HEK293 (cell line): ENCODE measurements around the gene DNAJC11.

Experiments
- CTCF ChIA-PET: fragments of 350-600 bp; formaldehyde crosslinking; extraction: SDS; loops from one replicate; lab custom pipeline; 2021; ENCODE audit warnings: antibody characterized with exemption; lab: Yijun Ruan, JAX
- POLR2A ChIA-PET: fragments of 300-600 bp; formaldehyde crosslinking; extraction: SDS; loops from one replicate; lab custom pipeline; 2020; ENCODE audit warnings: antibody characterized with exemption, inconsistent platforms; lab: Yijun Ruan, JAX
- H3K27ac ChIP-seq: fragments of 200-500 bp; sonication (Bioruptor generic); 2 replicates; pipeline ENCODE4 v1.5.1; 2014; ENCODE audit warnings: low read depth, low read length, control low read depth, inconsistent platforms; ENCODE audit errors: extremely low read depth
- H3K36me3 ChIP-seq, 2 experiments: fragments of 200-500 bp in 1 of 2; sonication (Bioruptor generic) in 1 of 2; 1 replicate in 1 of 2; 2 replicates in 1 of 2; pipeline ENCODE4 v1.5.1; 2014 to 2017; ENCODE audit warnings: inconsistent platforms in 2 of 2, low read length in 2 of 2; ENCODE audit not compliant: control insufficient read depth in 2 of 2, insufficient read depth in 1 of 2
- H3K4me1 ChIP-seq: fragments of 200-500 bp; sonication (Bioruptor generic); 2 replicates; pipeline ENCODE4 v1.5.1; 2014; ENCODE audit warnings: mild to moderate bottlenecking, low read length, inconsistent platforms; ENCODE audit not compliant: control insufficient read depth, insufficient read depth
- H3K4me3 ChIP-seq: 2 replicates; pipeline ENCODE4 v1.5.1; 2011; ENCODE audit warnings: low read depth, mild to moderate bottlenecking, control low read depth, low read length, moderate library complexity
- H3K9me3 ChIP-seq: fragments of 200-500 bp; sonication (Bioruptor generic); 2 replicates; pipeline ENCODE4 v1.5.1; 2014; ENCODE audit warnings: low read depth, low read length, inconsistent platforms; ENCODE audit not compliant: control insufficient read depth, insufficient read depth
- AEBP2 ChIP-seq: fragments of 450-650 bp; formaldehyde crosslinking; IDR thresholded peaks from 2 replicates; pipeline ENCODE4 v1.5.1; 2016; ENCODE audit warnings: missing biosample characterization, missing genetic modification characterization, borderline replicate concordance
- BCL11A ChIP-seq: fragments of 450-650 bp; formaldehyde crosslinking; IDR thresholded peaks from 2 replicates; pipeline ENCODE4 v1.5.1; 2016; ENCODE audit warnings: low read depth, missing biosample characterization, missing genetic modification characterization
- HOXA7 ChIP-seq: sonication (generic); formaldehyde crosslinking; IDR thresholded peaks from 2 replicates; pipeline ENCODE4 v1.8.1; 2022; ENCODE audit warnings: missing genetic modification reagents, borderline replicate concordance
- KLF1 ChIP-seq: fragments of 450-650 bp; formaldehyde crosslinking; IDR thresholded peaks from 2 replicates; pipeline ENCODE4 v1.5.1; 2016; ENCODE audit warnings: missing biosample characterization, missing genetic modification characterization
- KLF7 ChIP-seq: fragments of 450-650 bp; formaldehyde crosslinking; IDR thresholded peaks from 2 replicates; pipeline ENCODE4 v1.5.1; 2016; ENCODE audit warnings: missing biosample characterization, missing genetic modification characterization, borderline replicate concordance
- REPIN1 ChIP-seq: fragments of 450-650 bp; formaldehyde crosslinking; IDR thresholded peaks from 2 replicates; pipeline ENCODE4 v1.5.1; 2017; ENCODE audit warnings: missing biosample characterization, missing genetic modification characterization, low read depth
- ZBTB20 ChIP-seq: fragments of 450-650 bp; formaldehyde crosslinking; IDR thresholded peaks from 2 replicates; pipeline ENCODE4 v1.5.1; 2016; ENCODE audit warnings: missing biosample characterization, missing genetic modification characterization
- ZBTB44 ChIP-seq: fragments of 450-650 bp; IDR thresholded peaks from 2 replicates; pipeline ENCODE4 v1.5.1; 2018; ENCODE audit warnings: missing biosample characterization, mild to moderate bottlenecking, missing genetic modification characterization
- ZEB2 ChIP-seq: fragments of 450-650 bp; formaldehyde crosslinking; IDR thresholded peaks from 2 replicates; pipeline ENCODE4 v1.5.1; 2016; ENCODE audit warnings: missing biosample characterization, missing genetic modification characterization
- ZNF114 ChIP-seq: fragments of 450-650 bp; formaldehyde crosslinking; IDR thresholded peaks from 2 replicates; pipeline ENCODE4 v1.5.0; 2017; ENCODE audit warnings: missing biosample characterization, missing genetic modification characterization
- ZNF146 ChIP-seq: fragments of 450-650 bp; formaldehyde crosslinking; IDR thresholded peaks from 2 replicates; pipeline ENCODE4 v1.5.1; 2016; ENCODE audit warnings: missing biosample characterization, missing genetic modification characterization
- ZNF169 ChIP-seq: fragments of 450-650 bp; formaldehyde crosslinking; IDR thresholded peaks from 2 replicates; pipeline ENCODE4 v1.5.1; 2016; ENCODE audit warnings: missing biosample characterization, missing genetic modification characterization
- ZNF221 ChIP-seq: fragments of 450-650 bp; formaldehyde crosslinking; IDR thresholded peaks from 2 replicates; pipeline ENCODE4 v1.5.1; 2017; ENCODE audit warnings: missing biosample characterization, missing genetic modification characterization, borderline replicate concordance
- ZNF24 ChIP-seq: fragments of 450-650 bp; formaldehyde crosslinking; IDR thresholded peaks from 2 replicates; pipeline ENCODE4 v1.5.1; 2016; ENCODE audit warnings: missing biosample characterization, missing genetic modification characterization
- ZNF292 ChIP-seq: fragments of 450-650 bp; formaldehyde crosslinking; IDR thresholded peaks from 2 replicates; pipeline ENCODE4 v1.5.1; 2016; ENCODE audit warnings: low read depth, missing biosample characterization, missing genetic modification characterization, borderline replicate concordance
- ZNF311 ChIP-seq: fragments of 450-650 bp; formaldehyde crosslinking; IDR thresholded peaks from 2 replicates; pipeline ENCODE4 v1.5.1; 2017; ENCODE audit warnings: missing biosample characterization, missing genetic modification characterization, borderline replicate concordance
- ZNF341 ChIP-seq: fragments of 450-650 bp; formaldehyde crosslinking; IDR thresholded peaks from 2 replicates; pipeline ENCODE4; 2016; ENCODE audit warnings: low read depth, missing biosample characterization, missing genetic modification characterization
- ZNF391 ChIP-seq: fragments of 450-650 bp; formaldehyde crosslinking; IDR thresholded peaks from 2 replicates; pipeline ENCODE4 v1.5.1; 2016; ENCODE audit warnings: low read depth, missing biosample characterization, missing genetic modification characterization, borderline replicate concordance
- ZNF416 ChIP-seq: fragments of 450-650 bp; formaldehyde crosslinking; IDR thresholded peaks from 2 replicates; pipeline ENCODE4 v1.5.1; 2016; ENCODE audit warnings: missing biosample characterization, missing genetic modification characterization
- ZNF423 ChIP-seq: fragments of 450-650 bp; formaldehyde crosslinking; IDR thresholded peaks from 2 replicates; pipeline ENCODE4 v1.5.1; 2016; ENCODE audit warnings: missing biosample characterization, missing genetic modification characterization
- ZNF529 ChIP-seq: fragments of 450-650 bp; formaldehyde crosslinking; IDR thresholded peaks from 2 replicates; pipeline ENCODE4 v1.5.1; 2017; ENCODE audit warnings: missing genetic modification characterization, missing biosample characterization; ENCODE audit not compliant: insufficient replicate concordance
- ZNF544 ChIP-seq: fragments of 450-650 bp; formaldehyde crosslinking; IDR thresholded peaks from 2 replicates; pipeline ENCODE4 v1.5.0; 2017; ENCODE audit warnings: missing biosample characterization, missing genetic modification characterization
- ZNF596 ChIP-seq: fragments of 450-650 bp; IDR thresholded peaks from 2 replicates; pipeline ENCODE4 v1.5.0; 2018; ENCODE audit warnings: missing biosample characterization, mild to moderate bottlenecking, missing genetic modification characterization, moderate library complexity
- ZNF626 ChIP-seq: fragments of 450-650 bp; sonication (Bioruptor Pico); formaldehyde crosslinking; IDR thresholded peaks from 2 replicates; pipeline ENCODE4 v1.5.1; 2018; ENCODE audit warnings: missing biosample characterization, missing genetic modification characterization, inconsistent platforms
- ZNF785 ChIP-seq: fragments of 450-650 bp; formaldehyde crosslinking; IDR thresholded peaks from 2 replicates; pipeline ENCODE4 v1.5.1; 2016; ENCODE audit warnings: missing biosample characterization, missing genetic modification characterization
- ZSCAN30 ChIP-seq: fragments of 450-650 bp; IDR thresholded peaks from 2 replicates; pipeline ENCODE4 v1.5.1; 2018; ENCODE audit warnings: missing biosample characterization, mild to moderate bottlenecking, missing genetic modification characterization, moderate library complexity
- ZXDB ChIP-seq: fragments of 450-650 bp; formaldehyde crosslinking; IDR thresholded peaks from 2 replicates; pipeline ENCODE4 v1.5.1; 2016; ENCODE audit warnings: missing biosample characterization, missing genetic modification characterization
- TF ChIP-seq, protein P1 (sequence below): fragments of 450-650 bp; formaldehyde crosslinking; IDR thresholded peaks from 2 replicates; pipeline ENCODE4 v1.5.1; 2016; ENCODE audit warnings: missing biosample characterization, missing genetic modification characterization
- TF ChIP-seq, protein P2 (sequence below): fragments of 450-650 bp; formaldehyde crosslinking; IDR thresholded peaks from 2 replicates; pipeline ENCODE4 v1.5.1; 2016; ENCODE audit warnings: missing biosample characterization, missing genetic modification characterization, low read depth
- TF ChIP-seq, protein P3 (sequence below): fragments of 450-650 bp; formaldehyde crosslinking; IDR thresholded peaks from 2 replicates; pipeline ENCODE4 v1.5.1; 2016; ENCODE audit warnings: missing biosample characterization, missing genetic modification characterization

Gene DNAJC11

DNA sequence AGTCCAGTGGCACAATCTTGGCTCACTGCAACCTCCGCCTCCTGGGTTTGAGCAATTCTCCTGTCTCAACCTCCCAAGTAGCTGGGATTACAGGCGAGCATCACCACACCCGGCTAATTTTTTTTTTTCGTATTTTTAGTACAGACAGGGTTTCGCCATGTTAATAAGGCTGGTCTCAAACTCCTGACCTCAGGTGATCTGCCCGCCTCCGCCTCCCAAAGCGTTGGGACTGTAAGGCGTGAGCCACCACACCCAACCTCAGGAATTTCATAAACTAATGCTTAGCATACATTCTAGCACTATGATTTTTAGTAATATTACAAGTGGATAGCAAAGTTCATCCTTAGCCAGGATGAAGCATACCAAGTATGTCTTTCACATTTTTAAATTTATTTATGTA is 8.7 kb downstream of the DNAJC11 start (continued):
- TF ChIP-seq HOXA7 (CRISPR knock-in tag) (no peak), ZNF416 (tag by site-specific recombination) (no peak), ZNF311 (tag by site-specific recombination) (no peak), ZEB2 (tag by site-specific recombination) (no peak), ZNF221 (no peak), ZXDB (tag by site-specific recombination) (no peak)
- TF ChIP-seq, all 188 proteins: peak for 0

- H3K36me3 ChIP-seq = peaks cover 0 to 9% of the 10 kb centered on the region in 2 experiments; a peak in 2 of 3 replicates
- ChIA-PET POLR2A (no interaction called here), CTCF (interaction anchor here (1.1 kb wide), 1 partner anchor 10 kb away, joined by 4 read pairs; the partner anchor contains the start of gene DNAJC11)
These were observed 10.1 kb downstream of the DNAJC11 start for GRCh38 chr1:6691507-6691906.

GRCh38 chr1:6690186-6690585 is 11.4 kb downstream of the DNAJC11 start:
- Histone ChIP-seq H3K27ac (no peak overlapping the region), H3K9me3 (no peaks in the 10 kb centered on the region), H3K36me3 (peaks cover 0 to 7% of the 10 kb centered on the region in 2 experiments; a peak in 2 of 3 replicates), H3K4me3 (no peak overlapping the region), H3K4me1 (no peaks in the 10 kb centered on the region)
- ChIA-PET CTCF (interaction anchor here (0.6 to 1.1 kb wide), 3 partner anchors 11 to 198 kb away, joined by 3 to 4 read pairs (median 3); partner anchors contain the start of gene DNAJC11), POLR2A (no interaction called here)
- TF ChIP-seq ZNF544 (tag by site-specific recombination) = no peak
- no peak for TF ChIP-seq ZNF146 (tag by site-specific recombination)
- no peak for TF ChIP-seq ZNF292 (tag by site-specific recombination)
- TF ChIP-seq, protein P1, sequence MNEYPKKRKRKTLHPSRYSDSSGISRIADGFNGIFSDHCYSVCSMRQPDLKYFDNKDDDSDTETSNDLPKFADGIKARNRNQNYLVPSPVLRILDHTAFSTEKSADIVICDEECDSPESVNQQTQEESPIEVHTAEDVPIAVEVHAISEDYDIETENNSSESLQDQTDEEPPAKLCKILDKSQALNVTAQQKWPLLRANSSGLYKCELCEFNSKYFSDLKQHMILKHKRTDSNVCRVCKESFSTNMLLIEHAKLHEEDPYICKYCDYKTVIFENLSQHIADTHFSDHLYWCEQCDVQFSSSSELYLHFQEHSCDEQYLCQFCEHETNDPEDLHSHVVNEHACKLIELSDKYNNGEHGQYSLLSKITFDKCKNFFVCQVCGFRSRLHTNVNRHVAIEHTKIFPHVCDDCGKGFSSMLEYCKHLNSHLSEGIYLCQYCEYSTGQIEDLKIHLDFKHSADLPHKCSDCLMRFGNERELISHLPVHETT = no peak
- TF ChIP-seq REPIN1 = no peak
- no peak for TF ChIP-seq AEBP2 (tag by site-specific recombination)
- TF ChIP-seq KLF1 = no peak
- TF ChIP-seq, protein P2, sequence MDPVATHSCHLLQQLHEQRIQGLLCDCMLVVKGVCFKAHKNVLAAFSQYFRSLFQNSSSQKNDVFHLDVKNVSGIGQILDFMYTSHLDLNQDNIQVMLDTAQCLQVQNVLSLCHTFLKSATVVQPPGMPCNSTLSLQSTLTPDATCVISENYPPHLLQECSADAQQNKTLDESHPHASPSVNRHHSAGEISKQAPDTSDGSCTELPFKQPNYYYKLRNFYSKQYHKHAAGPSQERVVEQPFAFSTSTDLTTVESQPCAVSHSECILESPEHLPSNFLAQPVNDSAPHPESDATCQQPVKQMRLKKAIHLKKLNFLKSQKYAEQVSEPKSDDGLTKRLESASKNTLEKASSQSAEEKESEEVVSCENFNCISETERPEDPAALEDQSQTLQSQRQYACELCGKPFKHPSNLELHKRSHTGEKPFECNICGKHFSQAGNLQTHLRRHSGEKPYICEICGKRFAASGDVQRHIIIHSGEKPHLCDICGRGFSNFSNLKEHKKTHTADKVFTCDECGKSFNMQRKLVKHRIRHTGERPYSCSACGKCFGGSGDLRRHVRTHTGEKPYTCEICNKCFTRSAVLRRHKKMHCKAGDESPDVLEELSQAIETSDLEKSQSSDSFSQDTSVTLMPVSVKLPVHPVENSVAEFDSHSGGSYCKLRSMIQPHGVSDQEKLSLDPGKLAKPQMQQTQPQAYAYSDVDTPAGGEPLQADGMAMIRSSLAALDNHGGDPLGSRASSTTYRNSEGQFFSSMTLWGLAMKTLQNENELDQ (tag by site-specific recombination) = no peak
- TF ChIP-seq ZNF529 = no peak
- no peak for TF ChIP-seq ZNF341 (tag by site-specific recombination)
- TF ChIP-seq ZNF169 (tag by site-specific recombination) = no peak

More at GRCh38 chr1:6691507-6691906, 10.1 kb downstream of the DNAJC11 start:
- H3K4me1 ChIP-seq = no peaks in the 10 kb centered on the region
- H3K9me3 ChIP-seq = no peaks in the 10 kb centered on the region
- no peak overlapping the region for H3K4me3 ChIP-seq
- TF ChIP-seq BCL11A (tag by site-specific recombination) (no peak), ZNF626 (tag by site-specific recombination) (no peak), ZNF114 (tag by site-specific recombination) (no peak), ZNF391 (tag by site-specific recombination) (no peak), ZNF423 (tag by site-specific recombination) (no peak), ZSCAN30 (tag by site-specific recombination) (no peak), ZBTB20 (tag by site-specific recombination) (no peak), ZNF785 (tag by site-specific recombination) (no peak), KLF7 (tag by site-specific recombination) (no peak), ZNF24 (tag by site-specific recombination) (no peak), ZNF596 (no peak), ZBTB44 (tag by site-specific recombination) (no peak)
- TF ChIP-seq, protein P3, sequence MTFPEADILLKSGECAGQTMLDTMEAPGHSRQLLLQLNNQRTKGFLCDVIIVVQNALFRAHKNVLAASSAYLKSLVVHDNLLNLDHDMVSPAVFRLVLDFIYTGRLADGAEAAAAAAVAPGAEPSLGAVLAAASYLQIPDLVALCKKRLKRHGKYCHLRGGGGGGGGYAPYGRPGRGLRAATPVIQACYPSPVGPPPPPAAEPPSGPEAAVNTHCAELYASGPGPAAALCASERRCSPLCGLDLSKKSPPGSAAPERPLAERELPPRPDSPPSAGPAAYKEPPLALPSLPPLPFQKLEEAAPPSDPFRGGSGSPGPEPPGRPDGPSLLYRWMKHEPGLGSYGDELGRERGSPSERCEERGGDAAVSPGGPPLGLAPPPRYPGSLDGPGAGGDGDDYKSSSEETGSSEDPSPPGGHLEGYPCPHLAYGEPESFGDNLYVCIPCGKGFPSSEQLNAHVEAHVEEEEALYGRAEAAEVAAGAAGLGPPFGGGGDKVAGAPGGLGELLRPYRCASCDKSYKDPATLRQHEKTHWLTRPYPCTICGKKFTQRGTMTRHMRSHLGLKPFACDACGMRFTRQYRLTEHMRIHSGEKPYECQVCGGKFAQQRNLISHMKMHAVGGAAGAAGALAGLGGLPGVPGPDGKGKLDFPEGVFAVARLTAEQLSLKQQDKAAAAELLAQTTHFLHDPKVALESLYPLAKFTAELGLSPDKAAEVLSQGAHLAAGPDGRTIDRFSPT (tag by site-specific recombination) = no peak
- no peak overlapping the region for H3K27ac ChIP-seq
